GM23338 (cell line): ENCODE data around the gene SVOPL. TPM values are rescaled to one million over a fixed set of nuclear protein-coding genes. Genes with fewer than 3 reads are reported as not detected.
"Not testable (repeated sequence)": the region's sequence is repeated elsewhere in the genome, so short reads cannot be mapped to it uniquely, and the experiment has no call there.

Experiments used
- ATAC-seq: fragments of 200-7000 bp; cut with Tn5 transposase; 3 replicates; pipeline ENCODE4 v1.9.1; 2020
- DNase-seq: peaks from one replicate; pipeline ENCODE4 v3.0.0-alpha.2; 2015; ENCODE audit warnings: low spot score
- H2AFZ ChIP-seq: fragments of 200-600 bp; sonication (generic); 2 replicates; pipeline ENCODE4 v1.8.0; 2016; ENCODE audit warnings: antibody characterized with exemption, mild to moderate bottlenecking, moderate library complexity
- H3F3A ChIP-seq: fragments of 200-600 bp; sonication (generic); replicated peaks from 2 replicates; pipeline ENCODE4 v1.8.0; 2017; ENCODE audit warnings: antibody characterized with exemption, mixed run types, low read depth
- H3K27ac ChIP-seq: fragments of 200-600 bp; sonication (generic); 2 replicates; pipeline ENCODE4 v1.6.1; 2016; ENCODE audit warnings: low read depth
- H3K27me3 ChIP-seq: fragments of 200-600 bp; sonication (generic); 2 replicates; pipeline ENCODE4 v1.8.0; 2016; ENCODE audit warnings: mild to moderate bottlenecking, mixed run types, moderate library complexity; ENCODE audit not compliant: insufficient read depth
- H3K36me3 ChIP-seq: fragments of 200-600 bp; sonication (generic); 2 replicates; pipeline ENCODE4 v1.8.0; 2016; ENCODE audit warnings: mild to moderate bottlenecking; ENCODE audit not compliant: insufficient read depth
- H3K4me1 ChIP-seq: fragments of 200-600 bp; sonication (generic); 2 replicates; pipeline ENCODE4 v1.8.0; 2016; ENCODE audit warnings: mild to moderate bottlenecking, moderate library complexity; ENCODE audit not compliant: insufficient read depth
- H3K4me2 ChIP-seq: fragments of 200-600 bp; sonication (generic); 2 replicates; pipeline ENCODE4 v1.7.1; 2017; ENCODE audit warnings: mixed run types
- H3K4me3 ChIP-seq: fragments of 200-600 bp; sonication (generic); 2 replicates; pipeline ENCODE4 v1.6.1; 2016; ENCODE audit warnings: mixed run types
- H3K79me2 ChIP-seq: fragments of 200-600 bp; sonication (generic); replicated peaks from 2 replicates; pipeline ENCODE4 v1.8.0; 2017; ENCODE audit warnings: mild to moderate bottlenecking; ENCODE audit not compliant: insufficient read depth
- H3K9me2 ChIP-seq: fragments of 200-600 bp; sonication (generic); 2 replicates; pipeline ENCODE4 v1.8.0; 2017; ENCODE audit not compliant: insufficient read depth
- H4K20me1 ChIP-seq: fragments of 200-600 bp; sonication (generic); replicated peaks from 2 replicates; pipeline ENCODE4 v1.8.0; 2017; ENCODE audit warnings: mild to moderate bottlenecking; ENCODE audit not compliant: insufficient read depth
- H3K27ac Mint-ChIP-seq: 2 replicates; pipeline ENCODE4 v1.8.0; 2020; ENCODE audit warnings: inconsistent platforms, mild to moderate bottlenecking, moderate library complexity, mixed read lengths
- H3K27me3 Mint-ChIP-seq: 3 replicates; pipeline ENCODE4 v1.8.0; 2022; ENCODE audit warnings: low read depth, mild to moderate bottlenecking, moderate library complexity, mixed read lengths, inconsistent platforms; ENCODE audit not compliant: insufficient read depth, poor library complexity
- H3K36me3 Mint-ChIP-seq: 3 replicates; pipeline ENCODE4 v1.8.0; 2021; ENCODE audit warnings: low read depth, mild to moderate bottlenecking, inconsistent platforms, moderate library complexity, mixed read lengths
- H3K4me1 Mint-ChIP-seq: 3 replicates; pipeline ENCODE4 v1.8.0; 2020; ENCODE audit warnings: mild to moderate bottlenecking, inconsistent platforms, mixed read lengths
- H3K4me3 Mint-ChIP-seq: 3 replicates; pipeline ENCODE4 v1.8.0; 2021; ENCODE audit warnings: moderate library complexity, mild to moderate bottlenecking, inconsistent platforms, mixed read lengths
- H3K9me3 Mint-ChIP-seq: 3 replicates; pipeline ENCODE4 v1.8.0; 2020; ENCODE audit warnings: moderate library complexity, mild to moderate bottlenecking, inconsistent platforms, mixed read lengths
- EZH2phosphoT487 ChIP-seq: fragments of 200-600 bp; sonication (generic); IDR thresholded peaks from one replicate; pipeline ENCODE4 v1.8.1; 2018; ENCODE audit warnings: antibody characterized with exemption; ENCODE audit not compliant: unreplicated experiment
- polyA plus RNA-seq: library from polyadenylated mRNA; unstranded; fragments of >200 nt; fragmentation: Nextera tagmentation; extraction: Ambion mirVana; gene quantifications from 2 replicates; pipeline ENCODE4 v1.2.1, GENCODE V29; 2016
- total RNA-seq: library from RNA; depleted of rRNA; stranded (reverse); fragments of >200 nt; shearing (Covaris generic); gene quantifications from 2 replicates; pipeline ENCODE4 v1.2.3, GENCODE V29; 2014
- TF ChIP-seq, protein P1 (sequence below): fragments of 250-450 bp; sonication (Bioruptor Pico); IDR thresholded peaks from 2 replicates; pipeline ENCODE4 v1.5.0; 2020; ENCODE audit warnings: mild to moderate bottlenecking, moderate library complexity

SVOPL gene
- total and polyA plus RNA-seq, 2 experiments from 2014 or later, result 1.4 to 2.1 TPM

DNA sequence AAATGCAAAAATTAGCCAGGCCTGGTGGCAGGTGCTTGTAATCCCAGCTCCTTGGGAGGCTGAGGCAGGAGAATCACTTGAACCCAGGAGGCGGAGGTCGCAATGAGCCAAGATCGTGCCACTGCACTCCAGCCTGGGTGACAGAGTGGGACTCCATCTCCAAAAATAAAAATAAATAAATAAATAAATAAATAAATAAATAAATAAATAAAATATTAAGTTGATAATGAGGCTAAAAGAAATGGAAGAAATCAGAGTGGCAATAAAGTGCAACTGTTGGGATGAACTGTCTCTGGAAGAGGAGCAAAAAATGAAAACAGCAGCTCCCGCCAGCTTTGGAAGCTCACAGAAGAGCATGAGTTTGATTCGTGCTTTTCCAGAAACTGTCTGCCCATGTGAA, 30.6 kb upstream of the SVOPL start:
- not testable (repeated sequence) for H3F3A ChIP-seq, H3K27me3 Mint-ChIP-seq, H3K4me2 ChIP-seq, H3K9me3 Mint-ChIP-seq, H3K36me3 ChIP-seq, H3K4me1 ChIP-seq, H3K79me2 ChIP-seq, H3K4me3 Mint-ChIP-seq, H3K27ac ChIP-seq, ATAC-seq, H3K36me3 Mint-ChIP-seq, H3K4me1 Mint-ChIP-seq, H2AFZ ChIP-seq, H3K27ac Mint-ChIP-seq, H3K27me3 ChIP-seq, H3K9me2 ChIP-seq, H3K4me3 ChIP-seq, H4K20me1 ChIP-seq, DNase-seq

DNA sequence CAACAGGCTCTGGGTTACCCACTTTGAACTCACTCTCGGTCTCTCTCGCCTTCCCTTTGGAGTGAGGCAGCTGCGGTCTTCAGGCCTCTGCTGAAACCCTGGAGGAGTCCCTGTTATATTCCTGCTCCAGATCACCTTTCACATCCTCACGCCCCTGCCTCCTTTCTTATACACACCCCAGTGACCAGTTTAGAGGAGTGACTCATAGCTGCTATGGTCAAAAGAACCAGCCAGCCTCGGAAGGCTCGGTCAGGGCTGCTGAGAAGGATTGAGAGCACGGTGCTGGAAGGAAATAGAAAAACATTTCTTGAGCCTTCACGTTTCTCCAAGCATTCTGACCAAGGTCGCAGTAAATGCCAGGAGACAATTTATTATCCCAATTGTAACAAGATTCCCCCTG, 28.3 kb upstream of the SVOPL start:
- H3K27me3 ChIP-seq, result no peaks in the 10 kb centered on the region
- Mint-ChIP-seq H3K4me1 (peaks cover 9% of the 10 kb centered on the region), H3K9me3 (no peaks in the 10 kb centered on the region), H3K4me3 (no peak overlapping the region), H3K27me3 (peaks cover 6% of the 10 kb centered on the region), H3K36me3 (no peaks in the 10 kb centered on the region; the same call in 2 of the 3 replicates), H3K27ac (no peak overlapping the region; the same call in 1 of the 2 replicates)
- no peak overlapping the region for H3K27ac ChIP-seq
- H3K36me3 ChIP-seq, result no peaks in the 10 kb centered on the region
- no peaks in the 10 kb centered on the region for H4K20me1 ChIP-seq
- no peaks in the 10 kb centered on the region; the same call in 1 of the 2 replicates for H3K4me1 ChIP-seq
- H3K79me2 ChIP-seq, result no peaks in the 10 kb centered on the region
- DNase-seq (no peak), ATAC-seq (no peak)
- peak overlapping the region; percentile 47; the same call in 1 of the 2 replicates for H2AFZ ChIP-seq
- H3K4me2 ChIP-seq, result no peak overlapping the region
- no peaks in the 10 kb centered on the region for H3F3A ChIP-seq
- TF ChIP-seq EZH2phosphoT487, result no peak
- TF ChIP-seq, protein P1, sequence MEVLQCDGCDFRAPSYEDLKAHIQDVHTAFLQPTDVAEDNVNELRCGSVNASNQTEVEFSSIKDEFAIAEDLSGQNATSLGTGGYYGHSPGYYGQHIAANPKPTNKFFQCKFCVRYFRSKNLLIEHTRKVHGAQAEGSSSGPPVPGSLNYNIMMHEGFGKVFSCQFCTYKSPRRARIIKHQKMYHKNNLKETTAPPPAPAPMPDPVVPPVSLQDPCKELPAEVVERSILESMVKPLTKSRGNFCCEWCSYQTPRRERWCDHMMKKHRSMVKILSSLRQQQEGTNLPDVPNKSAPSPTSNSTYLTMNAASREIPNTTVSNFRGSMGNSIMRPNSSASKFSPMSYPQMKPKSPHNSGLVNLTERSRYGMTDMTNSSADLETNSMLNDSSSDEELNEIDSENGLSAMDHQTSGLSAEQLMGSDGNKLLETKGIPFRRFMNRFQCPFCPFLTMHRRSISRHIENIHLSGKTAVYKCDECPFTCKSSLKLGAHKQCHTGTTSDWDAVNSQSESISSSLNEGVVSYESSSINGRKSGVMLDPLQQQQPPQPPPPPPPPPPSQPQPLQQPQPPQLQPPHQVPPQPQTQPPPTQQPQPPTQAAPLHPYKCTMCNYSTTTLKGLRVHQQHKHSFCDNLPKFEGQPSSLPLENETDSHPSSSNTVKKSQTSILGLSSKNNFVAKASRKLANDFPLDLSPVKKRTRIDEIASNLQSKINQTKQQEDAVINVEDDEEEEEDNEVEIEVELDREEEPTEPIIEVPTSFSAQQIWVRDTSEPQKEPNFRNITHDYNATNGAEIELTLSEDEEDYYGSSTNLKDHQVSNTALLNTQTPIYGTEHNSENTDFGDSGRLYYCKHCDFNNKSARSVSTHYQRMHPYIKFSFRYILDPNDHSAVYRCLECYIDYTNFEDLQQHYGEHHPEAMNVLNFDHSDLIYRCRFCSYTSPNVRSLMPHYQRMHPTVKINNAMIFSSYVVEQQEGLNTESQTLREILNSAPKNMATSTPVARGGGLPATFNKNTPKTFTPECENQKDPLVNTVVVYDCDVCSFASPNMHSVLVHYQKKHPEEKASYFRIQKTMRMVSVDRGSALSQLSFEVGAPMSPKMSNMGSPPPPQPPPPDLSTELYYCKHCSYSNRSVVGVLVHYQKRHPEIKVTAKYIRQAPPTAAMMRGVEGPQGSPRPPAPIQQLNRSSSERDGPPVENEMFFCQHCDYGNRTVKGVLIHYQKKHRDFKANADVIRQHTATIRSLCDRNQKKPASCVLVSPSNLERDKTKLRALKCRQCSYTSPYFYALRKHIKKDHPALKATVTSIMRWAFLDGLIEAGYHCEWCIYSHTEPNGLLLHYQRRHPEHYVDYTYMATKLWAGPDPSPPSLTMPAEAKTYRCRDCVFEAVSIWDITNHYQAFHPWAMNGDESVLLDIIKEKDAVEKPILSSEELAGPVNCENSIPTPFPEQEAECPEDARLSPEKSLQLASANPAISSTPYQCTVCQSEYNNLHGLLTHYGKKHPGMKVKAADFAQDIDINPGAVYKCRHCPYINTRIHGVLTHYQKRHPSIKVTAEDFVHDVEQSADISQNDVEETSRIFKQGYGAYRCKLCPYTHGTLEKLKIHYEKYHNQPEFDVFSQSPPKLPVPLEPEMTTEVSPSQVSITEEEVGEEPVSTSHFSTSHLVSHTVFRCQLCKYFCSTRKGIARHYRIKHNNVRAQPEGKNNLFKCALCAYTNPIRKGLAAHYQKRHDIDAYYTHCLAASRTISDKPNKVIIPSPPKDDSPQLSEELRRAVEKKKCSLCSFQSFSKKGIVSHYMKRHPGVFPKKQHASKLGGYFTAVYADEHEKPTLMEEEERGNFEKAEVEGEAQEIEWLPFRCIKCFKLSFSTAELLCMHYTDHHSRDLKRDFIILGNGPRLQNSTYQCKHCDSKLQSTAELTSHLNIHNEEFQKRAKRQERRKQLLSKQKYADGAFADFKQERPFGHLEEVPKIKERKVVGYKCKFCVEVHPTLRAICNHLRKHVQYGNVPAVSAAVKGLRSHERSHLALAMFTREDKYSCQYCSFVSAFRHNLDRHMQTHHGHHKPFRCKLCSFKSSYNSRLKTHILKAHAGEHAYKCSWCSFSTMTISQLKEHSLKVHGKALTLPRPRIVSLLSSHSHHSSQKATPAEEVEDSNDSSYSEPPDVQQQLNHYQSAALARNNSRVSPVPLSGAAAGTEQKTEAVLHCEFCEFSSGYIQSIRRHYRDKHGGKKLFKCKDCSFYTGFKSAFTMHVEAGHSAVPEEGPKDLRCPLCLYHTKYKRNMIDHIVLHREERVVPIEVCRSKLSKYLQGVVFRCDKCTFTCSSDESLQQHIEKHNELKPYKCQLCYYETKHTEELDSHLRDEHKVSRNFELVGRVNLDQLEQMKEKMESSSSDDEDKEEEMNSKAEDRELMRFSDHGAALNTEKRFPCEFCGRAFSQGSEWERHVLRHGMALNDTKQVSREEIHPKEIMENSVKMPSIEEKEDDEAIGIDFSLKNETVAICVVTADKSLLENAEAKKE (CRISPR knock-in tag), result no peak
- H3K4me3 ChIP-seq, result no peak overlapping the region
- 0 out of 2 replicates have a peak, but pooled peaks cover 2% of the 10 kb centered on the region for H3K9me2 ChIP-seq
